Measurements from ENCODE around the gene RGS6.

The RGS6 gene

GRCh38 chr14:72550513-72550912 lies 618.3 kb downstream of the RGS6 start:
- H4K91ac ChIP-seq (ENCODE audit: low read length), result no peak overlapping the region
- no peak overlapping the region for H3K14ac ChIP-seq (ENCODE audit: low read length in 2 of 2)
- WGBS, result 100% methylated on average over 4 of the region's 4 CpGs
- H3K18ac ChIP-seq (ENCODE audit: low read depth in 1 of 2, low read length in 2 of 2), result no peak overlapping the region
- peaks cover 4 to 27% of the 10 kb centered on the region in 2 experiments for H3K27me3 ChIP-seq (ENCODE audit: control insufficient read depth in 1 of 2, insufficient read depth in 1 of 2, low read length in 2 of 2)
- peaks cover 19% of the 10 kb centered on the region for H3K4me1 ChIP-seq (ENCODE audit: control insufficient read depth, insufficient read depth, low read depth, low read length)
- H4K8ac ChIP-seq (ENCODE audit: low read length), result no peak overlapping the region
- no peak overlapping the region for H2BK120ac ChIP-seq (ENCODE audit: low read depth, low read length)
- H2BK15ac ChIP-seq (ENCODE audit: low read depth, poor library complexity, severe bottlenecking), result no peak overlapping the region
- no peaks in the 10 kb centered on the region for H3K79me1 ChIP-seq (replicated peaks; ENCODE audit: low read length, poor library complexity, severe bottlenecking)
- H2AFZ ChIP-seq (ENCODE audit: low read depth, low read length), result no peak overlapping the region
- H3K36me3 ChIP-seq (ENCODE audit: control insufficient read depth in 1 of 2, insufficient read depth in 2 of 2, low read depth in 1 of 2, low read length in 2 of 2), result no peaks in the 10 kb centered on the region
- H2BK12ac ChIP-seq (ENCODE audit: low read length in 2 of 2), result no peak overlapping the region
- DNase-seq, result no peak
- no peak overlapping the region for H3K27ac ChIP-seq (ENCODE audit: low read length, poor library complexity, severe bottlenecking)
- H3K9me3 ChIP-seq (ENCODE audit: control insufficient read depth, low read length), result no peaks in the 10 kb centered on the region
- H3K23ac ChIP-seq (ENCODE audit: low read length in 2 of 2), result no peak overlapping the region
- no peak overlapping the region for H2BK5ac ChIP-seq (ENCODE audit: low read depth, low read length, poor library complexity, severe bottlenecking)
- H3K4me3 ChIP-seq (ENCODE audit: insufficient read depth in 1 of 2, low read depth in 1 of 2, low read length in 2 of 2), result no peak overlapping the region
- H3K9ac ChIP-seq (ENCODE audit: low read length), result no peak overlapping the region
- no peak overlapping the region for H3K4ac ChIP-seq (ENCODE audit: low read depth in 1 of 2, low read length in 2 of 2)
- H2AK5ac ChIP-seq (ENCODE audit: low read length, severe bottlenecking), result no peak overlapping the region
- H3K4me2 ChIP-seq (ENCODE audit: low read length, poor library complexity, severe bottlenecking), result no peak overlapping the region

DNA sequence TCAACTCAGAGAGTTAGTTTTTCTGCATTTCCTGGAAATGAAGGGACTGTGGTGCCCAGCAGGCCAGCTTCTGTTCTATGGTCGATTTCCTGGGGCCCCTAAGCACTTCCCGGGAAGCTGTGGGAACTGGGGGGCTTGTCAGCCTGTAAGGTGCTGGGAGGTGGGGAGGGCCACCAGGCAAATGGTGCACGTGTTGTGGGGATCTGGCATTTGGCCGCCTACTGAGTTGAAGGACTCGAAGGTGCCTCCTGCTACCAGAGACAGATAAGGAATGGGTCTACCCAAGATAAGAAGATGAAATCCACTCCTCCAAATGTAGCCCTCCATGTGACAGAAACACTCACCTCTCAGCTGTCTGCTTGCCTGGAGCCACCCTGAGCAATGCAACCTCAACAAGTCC lies 620.0 kb downstream of the RGS6 start:
- Histone ChIP-seq H4K8ac (ENCODE audit: low read length) (no peak overlapping the region), H3K23ac (ENCODE audit: low read length in 2 of 2) (peak overlapping the region in 1 of 2 experiments; percentile 16), H2BK15ac (ENCODE audit: low read depth, poor library complexity, severe bottlenecking) (no peak overlapping the region), H3K36me3 (ENCODE audit: control insufficient read depth in 1 of 2, insufficient read depth in 2 of 2, low read depth in 1 of 2, low read length in 2 of 2) (no peaks in the 10 kb centered on the region), H3K14ac (ENCODE audit: low read length in 2 of 2) (no peak overlapping the region), H2BK120ac (ENCODE audit: low read depth, low read length) (no peak overlapping the region), H3K4me2 (ENCODE audit: low read length, poor library complexity, severe bottlenecking) (no peak overlapping the region), H3K4me1 (ENCODE audit: control insufficient read depth, insufficient read depth, low read depth, low read length) (peaks cover 6% of the 10 kb centered on the region), H3K4me3 (ENCODE audit: insufficient read depth in 1 of 2, low read depth in 1 of 2, low read length in 2 of 2) (no peak overlapping the region), H2AFZ (ENCODE audit: low read depth, low read length) (no peak overlapping the region), H3K18ac (ENCODE audit: low read depth in 1 of 2, low read length in 2 of 2) (no peak overlapping the region), H4K91ac (ENCODE audit: low read length) (no peak overlapping the region), H3K9ac (ENCODE audit: low read length) (no peak overlapping the region), H2BK5ac (ENCODE audit: low read depth, low read length, poor library complexity, severe bottlenecking) (no peak overlapping the region), H3K4ac (ENCODE audit: low read depth in 1 of 2, low read length in 2 of 2) (no peak overlapping the region), H2BK12ac (ENCODE audit: low read length in 2 of 2) (no peak overlapping the region), H3K79me1 (replicated peaks; ENCODE audit: low read length, poor library complexity, severe bottlenecking) (no peaks in the 10 kb centered on the region), H3K9me3 (ENCODE audit: control insufficient read depth, low read length) (no peaks in the 10 kb centered on the region), H3K27me3 (ENCODE audit: control insufficient read depth in 1 of 2, insufficient read depth in 1 of 2, low read length in 2 of 2) (peaks cover 4 to 23% of the 10 kb centered on the region in 2 experiments), H3K27ac (ENCODE audit: low read length, poor library complexity, severe bottlenecking) (no peak overlapping the region), H2AK5ac (ENCODE audit: low read length, severe bottlenecking) (no peak overlapping the region)
- no peak for DNase-seq
- WGBS, result 19% methylated on average over 5 of the region's 5 CpGs

DNA sequence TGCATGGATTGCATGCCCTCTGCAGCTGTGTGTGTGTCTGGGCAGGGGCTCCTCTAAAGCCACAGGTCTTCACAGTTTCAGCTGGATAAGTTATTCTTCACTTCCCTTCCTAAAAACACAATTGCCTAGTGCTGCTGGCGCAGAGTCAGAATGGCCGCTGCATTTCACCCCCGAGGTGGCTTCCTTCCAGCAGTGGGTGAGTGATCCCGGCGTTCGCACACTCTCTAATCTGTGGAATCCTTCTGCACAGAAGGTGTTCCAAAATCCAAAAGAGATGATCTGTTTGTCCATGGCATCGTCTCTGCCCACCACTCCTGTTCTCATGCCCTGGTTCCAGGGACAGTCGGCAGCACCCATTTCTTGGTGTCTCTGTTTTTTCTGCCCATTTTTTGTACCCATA lies 620.9 kb downstream of the RGS6 start:
- Histone ChIP-seq H3K27me3 (ENCODE audit: control insufficient read depth in 1 of 2, insufficient read depth in 1 of 2, low read length in 2 of 2) (peaks cover 4 to 23% of the 10 kb centered on the region in 2 experiments), H3K4me1 (ENCODE audit: control insufficient read depth, insufficient read depth, low read depth, low read length) (peaks cover 7% of the 10 kb centered on the region), H2BK120ac (ENCODE audit: low read depth, low read length) (no peak overlapping the region), H2AK5ac (ENCODE audit: low read length, severe bottlenecking) (no peak overlapping the region), H3K4me2 (ENCODE audit: low read length, poor library complexity, severe bottlenecking) (no peak overlapping the region), H3K14ac (ENCODE audit: low read length in 2 of 2) (no peak overlapping the region), H3K4me3 (ENCODE audit: insufficient read depth in 1 of 2, low read depth in 1 of 2, low read length in 2 of 2) (no peak overlapping the region), H4K8ac (ENCODE audit: low read length) (no peak overlapping the region), H4K91ac (ENCODE audit: low read length) (no peak overlapping the region), H2BK15ac (ENCODE audit: low read depth, poor library complexity, severe bottlenecking) (no peak overlapping the region), H3K23ac (ENCODE audit: low read length in 2 of 2) (no peak overlapping the region), H3K9me3 (ENCODE audit: control insufficient read depth, low read length) (no peaks in the 10 kb centered on the region), H2BK12ac (ENCODE audit: low read length in 2 of 2) (no peak overlapping the region), H2AFZ (ENCODE audit: low read depth, low read length) (no peak overlapping the region), H3K4ac (ENCODE audit: low read depth in 1 of 2, low read length in 2 of 2) (no peak overlapping the region), H3K27ac (ENCODE audit: low read length, poor library complexity, severe bottlenecking) (no peak overlapping the region), H2BK5ac (ENCODE audit: low read depth, low read length, poor library complexity, severe bottlenecking) (no peak overlapping the region), H3K79me1 (replicated peaks; ENCODE audit: low read length, poor library complexity, severe bottlenecking) (no peaks in the 10 kb centered on the region), H3K9ac (ENCODE audit: low read length) (no peak overlapping the region), H3K36me3 (ENCODE audit: control insufficient read depth in 1 of 2, insufficient read depth in 2 of 2, low read depth in 1 of 2, low read length in 2 of 2) (no peaks in the 10 kb centered on the region), H3K18ac (ENCODE audit: low read depth in 1 of 2, low read length in 2 of 2) (no peak overlapping the region)
- WGBS, result 94% methylated on average over 8 of the region's 8 CpGs
- no peak for DNase-seq

GRCh38 chr14:72553656-72554055 lies 621.4 kb downstream of the RGS6 start:
- Histone ChIP-seq H2AFZ (ENCODE audit: low read depth, low read length) (no peak overlapping the region), H2BK15ac (ENCODE audit: low read depth, poor library complexity, severe bottlenecking) (no peak overlapping the region), H3K27ac (ENCODE audit: low read length, poor library complexity, severe bottlenecking) (no peak overlapping the region), H3K18ac (ENCODE audit: low read depth in 1 of 2, low read length in 2 of 2) (no peak overlapping the region), H3K4me3 (ENCODE audit: insufficient read depth in 1 of 2, low read depth in 1 of 2, low read length in 2 of 2) (no peak overlapping the region), H4K8ac (ENCODE audit: low read length) (no peak overlapping the region), H2AK5ac (ENCODE audit: low read length, severe bottlenecking) (no peak overlapping the region), H4K91ac (ENCODE audit: low read length) (no peak overlapping the region), H3K27me3 (ENCODE audit: control insufficient read depth in 1 of 2, insufficient read depth in 1 of 2, low read length in 2 of 2) (peaks cover 4 to 23% of the 10 kb centered on the region in 2 experiments), H3K14ac (ENCODE audit: low read length in 2 of 2) (no peak overlapping the region), H2BK5ac (ENCODE audit: low read depth, low read length, poor library complexity, severe bottlenecking) (no peak overlapping the region), H3K23ac (ENCODE audit: low read length in 2 of 2) (no peak overlapping the region), H3K4me2 (ENCODE audit: low read length, poor library complexity, severe bottlenecking) (no peak overlapping the region), H2BK120ac (ENCODE audit: low read depth, low read length) (no peak overlapping the region), H3K4ac (ENCODE audit: low read depth in 1 of 2, low read length in 2 of 2) (peak overlapping the region in 1 of 2 experiments; percentile 13), H3K4me1 (ENCODE audit: control insufficient read depth, insufficient read depth, low read depth, low read length) (peaks cover 8% of the 10 kb centered on the region), H3K9me3 (ENCODE audit: control insufficient read depth, low read length) (no peaks in the 10 kb centered on the region), H3K79me1 (replicated peaks; ENCODE audit: low read length, poor library complexity, severe bottlenecking) (no peaks in the 10 kb centered on the region), H3K9ac (ENCODE audit: low read length) (no peak overlapping the region), H2BK12ac (ENCODE audit: low read length in 2 of 2) (no peak overlapping the region), H3K36me3 (ENCODE audit: control insufficient read depth in 1 of 2, insufficient read depth in 2 of 2, low read depth in 1 of 2, low read length in 2 of 2) (no peaks in the 10 kb centered on the region)
- WGBS, result 58% methylated on average over 5 of the region's 5 CpGs
- DNase-seq, result no peak
